Bronchial epithelial cell (primary cell): Measurements from ENCODE around the gene RNF213. TPM values are rescaled to one million over a fixed set of nuclear protein-coding genes. Genes with fewer than 3 reads are reported as not detected.

Experiments used
- DNase-seq: peaks from one replicate; pipeline ENCODE4 v3.0.0-alpha.2; 2010; ENCODE audit warnings: low read depth
- FAIRE-seq: peaks from 2 replicates; lab custom pipeline; 2011; peaks lifted over from hg19 to GRCh38; lab: Jason Lieb, UNC
- H3K27me3 ChIP-seq: 2 replicates; pipeline ENCODE4 v1.5.1; 2011; ENCODE audit warnings: low read length; ENCODE audit not compliant: control insufficient read depth, insufficient read depth
- H3K36me3 ChIP-seq: 2 replicates; pipeline ENCODE4 v1.5.1; 2011; ENCODE audit warnings: low read length; ENCODE audit not compliant: control insufficient read depth, insufficient read depth
- H3K4me3 ChIP-seq: 2 replicates; pipeline ENCODE4 v1.5.1; 2011; ENCODE audit warnings: mild to moderate bottlenecking, low read depth, low read length, control low read depth
- total RNA-seq: library from RNA; depleted of rRNA; stranded (reverse); fragments of >200 nt; gene quantifications from 2 replicates; pipeline ENCODE4 v1.2.1, GENCODE V29; 2014
- TF ChIP-seq, protein P1 (sequence below): IDR thresholded peaks from 2 replicates; pipeline ENCODE4 v1.5.1; 2011; ENCODE audit warnings: mild to moderate bottlenecking, moderate library complexity, low read length, control low read depth, inconsistent platforms; ENCODE audit not compliant: insufficient read depth, severe bottlenecking

The RNF213 gene
- total RNA-seq, 1 donor from 2014 or later, result 41.3 TPM

DNA sequence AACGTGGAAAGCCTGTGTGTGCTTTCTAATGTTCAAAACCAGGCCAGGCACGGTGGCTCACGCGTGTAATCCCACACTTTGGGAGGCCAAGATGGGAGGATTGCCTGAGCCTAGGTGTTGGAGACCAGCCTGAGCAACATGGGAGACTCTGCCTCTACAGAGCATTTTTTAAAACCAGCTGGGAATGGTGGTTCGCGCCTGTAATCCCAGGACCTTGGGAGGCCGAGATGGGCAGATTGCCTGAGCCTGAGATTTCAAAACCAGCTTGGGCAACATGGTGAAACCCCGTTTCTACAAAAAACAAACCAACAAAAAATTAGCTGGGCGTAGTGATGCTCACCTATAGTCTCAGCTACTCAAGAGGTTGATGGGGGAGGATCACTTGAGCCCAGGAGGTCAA is 26.4 kb downstream of the RNF213 start:
- Histone ChIP-seq H3K36me3 (peaks cover 24% of the 10 kb centered on the region), H3K27me3 (no peaks in the 10 kb centered on the region), H3K4me3 (no peak overlapping the region)
- FAIRE-seq (no peak), DNase-seq (no peak)
- TF ChIP-seq, protein P1, sequence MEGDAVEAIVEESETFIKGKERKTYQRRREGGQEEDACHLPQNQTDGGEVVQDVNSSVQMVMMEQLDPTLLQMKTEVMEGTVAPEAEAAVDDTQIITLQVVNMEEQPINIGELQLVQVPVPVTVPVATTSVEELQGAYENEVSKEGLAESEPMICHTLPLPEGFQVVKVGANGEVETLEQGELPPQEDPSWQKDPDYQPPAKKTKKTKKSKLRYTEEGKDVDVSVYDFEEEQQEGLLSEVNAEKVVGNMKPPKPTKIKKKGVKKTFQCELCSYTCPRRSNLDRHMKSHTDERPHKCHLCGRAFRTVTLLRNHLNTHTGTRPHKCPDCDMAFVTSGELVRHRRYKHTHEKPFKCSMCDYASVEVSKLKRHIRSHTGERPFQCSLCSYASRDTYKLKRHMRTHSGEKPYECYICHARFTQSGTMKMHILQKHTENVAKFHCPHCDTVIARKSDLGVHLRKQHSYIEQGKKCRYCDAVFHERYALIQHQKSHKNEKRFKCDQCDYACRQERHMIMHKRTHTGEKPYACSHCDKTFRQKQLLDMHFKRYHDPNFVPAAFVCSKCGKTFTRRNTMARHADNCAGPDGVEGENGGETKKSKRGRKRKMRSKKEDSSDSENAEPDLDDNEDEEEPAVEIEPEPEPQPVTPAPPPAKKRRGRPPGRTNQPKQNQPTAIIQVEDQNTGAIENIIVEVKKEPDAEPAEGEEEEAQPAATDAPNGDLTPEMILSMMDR, result no peak

DNA sequence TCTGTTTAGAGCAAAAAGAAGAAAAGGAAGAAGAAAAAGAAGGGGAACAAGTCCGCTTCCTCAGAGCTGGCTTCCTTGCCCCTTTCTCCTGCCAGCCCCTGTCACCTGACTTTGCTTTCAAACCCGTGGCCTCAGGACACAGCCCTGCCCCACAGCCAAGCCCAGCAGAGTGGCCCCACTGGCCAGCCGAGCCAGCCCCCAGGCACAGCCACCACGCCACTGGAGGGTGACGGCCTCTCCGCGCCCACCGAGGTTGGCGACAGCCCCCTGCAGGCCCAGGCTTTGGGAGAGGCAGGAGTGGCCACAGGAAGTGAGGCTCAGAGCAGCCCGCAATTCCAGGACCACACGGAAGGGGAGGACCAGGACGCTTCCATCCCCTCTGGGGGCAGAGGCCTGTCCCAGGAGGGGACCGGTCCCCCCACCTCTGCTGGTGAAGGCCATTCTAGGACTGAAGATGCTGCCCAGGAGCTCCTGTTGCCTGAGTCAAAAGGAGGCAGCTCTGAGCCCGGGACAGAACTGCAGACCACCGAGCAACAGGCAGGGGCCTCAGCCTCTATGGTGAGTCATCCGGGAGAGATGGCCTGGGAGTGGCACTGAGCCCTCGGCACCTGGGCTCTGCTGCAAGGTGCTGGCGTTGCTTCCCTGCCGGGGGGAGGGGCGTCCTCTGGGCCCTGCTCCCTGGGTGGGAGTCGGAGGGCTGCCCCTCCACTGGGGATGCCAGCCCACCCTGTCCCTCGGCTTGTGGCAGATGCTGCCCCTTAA is 27.3 kb downstream of the RNF213 start:
- no peak for FAIRE-seq
- Histone ChIP-seq H3K36me3 (peaks cover 26% of the 10 kb centered on the region), H3K27me3 (no peaks in the 10 kb centered on the region), H3K4me3 (no peak overlapping the region)
- no peak for DNase-seq
- TF ChIP-seq, protein P1, result no peak

DNA sequence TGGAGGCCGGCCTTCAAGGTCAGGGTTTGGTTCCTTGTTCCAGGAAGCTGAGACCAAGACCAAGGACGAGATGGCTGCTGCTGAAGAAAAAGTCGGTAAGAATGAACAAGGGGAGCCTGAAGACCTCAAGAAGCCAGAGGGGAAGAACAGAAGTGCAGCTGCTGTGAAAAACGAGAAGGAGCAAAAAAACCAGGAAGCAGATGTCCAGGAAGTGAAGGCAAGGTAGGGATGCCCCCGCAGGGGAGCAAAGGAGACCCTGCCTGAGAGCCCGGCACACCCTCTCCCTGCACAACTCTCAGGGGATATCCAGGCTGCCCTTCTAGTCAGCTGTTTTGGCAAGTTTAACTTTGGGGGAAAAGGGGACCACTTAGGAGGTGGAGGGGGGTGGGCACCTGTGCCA is 29.0 kb downstream of the RNF213 start:
- Histone ChIP-seq H3K27me3 (no peaks in the 10 kb centered on the region), H3K36me3 (peaks cover 31% of the 10 kb centered on the region), H3K4me3 (no peak overlapping the region)
- TF ChIP-seq, protein P1, result no peak
- FAIRE-seq (no peak), DNase-seq (no peak)

DNA sequence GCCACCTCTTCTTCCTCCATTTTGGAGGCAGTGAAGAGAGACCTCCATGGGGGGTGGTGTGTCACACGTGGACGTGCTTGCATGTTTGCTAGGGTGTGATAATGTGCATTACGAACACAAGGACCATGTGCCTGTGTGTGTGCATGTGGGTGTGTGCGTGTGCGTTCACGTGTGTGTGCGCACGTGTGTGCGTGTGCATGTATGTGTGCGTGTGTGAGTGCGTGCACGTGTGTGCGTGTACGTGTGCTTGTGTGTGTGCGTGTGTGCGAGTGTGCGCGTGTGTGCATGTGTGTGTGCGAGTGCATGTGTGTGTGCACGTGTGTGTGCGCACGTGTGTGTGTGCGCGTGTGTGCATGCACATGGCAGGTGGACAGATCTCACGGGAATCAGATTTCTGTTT is 29.5 kb downstream of the RNF213 start:
- no peak overlapping the region for H3K4me3 ChIP-seq
- TF ChIP-seq, protein P1, result no peak
- H3K36me3 ChIP-seq, result peaks cover 31% of the 10 kb centered on the region
- DNase-seq (no peak), FAIRE-seq (peak; percentile 92)
- H3K27me3 ChIP-seq, result no peaks in the 10 kb centered on the region

DNA sequence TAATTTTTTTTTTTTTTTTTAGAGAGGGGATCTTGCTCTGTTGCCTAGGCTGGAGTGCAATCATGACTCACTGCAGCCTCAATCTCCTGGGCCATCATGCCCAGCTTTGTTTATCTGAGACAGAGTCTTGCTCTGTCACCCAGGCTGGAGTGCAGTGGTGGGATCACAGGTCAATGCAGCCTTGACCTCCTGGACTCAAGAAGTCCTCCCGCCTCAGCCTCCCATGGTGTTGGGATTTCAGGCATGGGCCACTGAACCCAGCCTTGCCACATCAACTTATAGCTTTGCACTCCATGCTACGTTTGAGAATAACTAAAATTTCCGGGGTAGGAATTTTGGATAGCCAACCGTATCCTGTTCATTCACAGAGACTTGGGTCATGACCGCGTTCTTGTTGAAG is 30.6 kb downstream of the RNF213 start:
- no peak overlapping the region for H3K4me3 ChIP-seq
- no peak for FAIRE-seq
- TF ChIP-seq, protein P1, result no peak
- H3K27me3 ChIP-seq, result no peaks in the 10 kb centered on the region
- peaks cover 35% of the 10 kb centered on the region for H3K36me3 ChIP-seq
- DNase-seq, result no peak
